H9 (cell line): ENCODE measurements around the gene PPP1R27. TPM values are rescaled to one million over a fixed set of nuclear protein-coding genes. Genes with fewer than 3 reads are reported as not detected.
A peak's percentile ranks its signal among the peaks of the same experiment; 100 is the strongest.

ENCODE experiments used
- DNase-seq: peaks from one replicate; pipeline ENCODE4 v3.0.0-alpha.2; 2017
- H2AFZ ChIP-seq: one replicate; pipeline ENCODE4 v1.6.1; 2013; ENCODE audit warnings: mild to moderate bottlenecking, low read length, control low read depth, moderate library complexity
- H2AK5ac ChIP-seq: 2 replicates; pipeline ENCODE4 v1.6.1; 2013; ENCODE audit warnings: low read length, control low read depth, mixed read lengths; ENCODE audit not compliant: insufficient read length
- H2BK120ac ChIP-seq: one replicate; pipeline ENCODE4 v1.6.1; 2013; ENCODE audit warnings: low read depth, mild to moderate bottlenecking, low read length, control low read depth, inconsistent platforms; ENCODE audit not compliant: poor library complexity, severe bottlenecking
- H2BK12ac ChIP-seq: 2 replicates; pipeline ENCODE4 v1.6.1; 2013; ENCODE audit warnings: low read length, control low read depth, mixed read lengths, low read depth; ENCODE audit not compliant: insufficient read length
- H2BK15ac ChIP-seq: 2 replicates; pipeline ENCODE4 v1.6.1; 2013; ENCODE audit warnings: low read depth, low read length, control low read depth
- H2BK20ac ChIP-seq: one replicate; pipeline ENCODE4 v1.6.1; 2013; ENCODE audit warnings: low read depth, mild to moderate bottlenecking, low read length, control low read depth, inconsistent platforms; ENCODE audit not compliant: poor library complexity, severe bottlenecking
- H2BK5ac ChIP-seq: 2 replicates; pipeline ENCODE4 v1.6.1; 2013; ENCODE audit warnings: low read length, control low read depth, mixed read lengths; ENCODE audit not compliant: insufficient read length
- H3K14ac ChIP-seq: 2 replicates; pipeline ENCODE4 v1.6.1; 2013; ENCODE audit warnings: low read length, control low read depth; ENCODE audit not compliant: insufficient read depth
- H3K18ac ChIP-seq: 2 replicates; pipeline ENCODE4 v1.6.1; 2013; ENCODE audit warnings: low read depth, mild to moderate bottlenecking, mixed read lengths, low read length, control low read depth; ENCODE audit not compliant: insufficient read length
- H3K23ac ChIP-seq: 2 replicates; pipeline ENCODE4 v1.6.1; 2013; ENCODE audit warnings: low read length, control low read depth, mixed read lengths, low read depth; ENCODE audit not compliant: insufficient read length
- H3K23me2 ChIP-seq: 2 replicates; pipeline ENCODE4 v1.6.1; 2013; ENCODE audit warnings: low read depth, mild to moderate bottlenecking, mixed read lengths, low read length, control low read depth; ENCODE audit not compliant: insufficient read length, poor library complexity, severe bottlenecking
- H3K27ac ChIP-seq: 2 replicates; pipeline ENCODE4 v1.5.1; 2013; ENCODE audit warnings: low read length, control low read depth, mixed read lengths, low read depth; ENCODE audit not compliant: insufficient read length
- H3K27me3 ChIP-seq: 2 replicates; pipeline ENCODE4 v1.6.1; 2013; ENCODE audit warnings: low read length, control low read depth, inconsistent platforms; ENCODE audit not compliant: insufficient read depth
- H3K4ac ChIP-seq: 2 replicates; pipeline ENCODE4 v1.6.1; 2013; ENCODE audit warnings: low read depth, mild to moderate bottlenecking, control low read depth, inconsistent platforms, low read length, moderate library complexity
- H3K4me1 ChIP-seq: 2 replicates; pipeline ENCODE4 v1.6.1; 2013; ENCODE audit warnings: low read length, control low read depth, inconsistent platforms; ENCODE audit not compliant: insufficient read depth
- H3K4me2 ChIP-seq: 2 replicates; pipeline ENCODE4 v1.6.1; 2013; ENCODE audit warnings: low read length, control low read depth, mixed read lengths; ENCODE audit not compliant: insufficient read length, insufficient read depth
- H3K56ac ChIP-seq: 2 replicates; pipeline ENCODE4 v1.6.1; 2013; ENCODE audit warnings: low read depth, mild to moderate bottlenecking, mixed read lengths, low read length, control low read depth; ENCODE audit not compliant: insufficient read length
- H3K79me1 ChIP-seq: 2 replicates; pipeline ENCODE4 v1.6.1; 2013; ENCODE audit warnings: low read depth, mild to moderate bottlenecking, moderate library complexity, low read length, control low read depth, inconsistent platforms; ENCODE audit not compliant: insufficient read depth, poor library complexity, severe bottlenecking
- H3K79me2 ChIP-seq: 2 replicates; pipeline ENCODE4 v1.6.1; 2013; ENCODE audit warnings: low read length, control low read depth, inconsistent platforms; ENCODE audit not compliant: insufficient read depth
- H3K9ac ChIP-seq: 2 replicates; pipeline ENCODE4 v1.6.1; 2013; ENCODE audit warnings: low read length, control low read depth, mixed read lengths; ENCODE audit not compliant: insufficient read length; ENCODE audit errors: extremely low read depth
- H3K9me3 ChIP-seq: one replicate; pipeline ENCODE4 v1.6.1; 2013; ENCODE audit warnings: low read depth, low read length, inconsistent platforms; ENCODE audit not compliant: control insufficient read depth
- H3T11ph ChIP-seq: one replicate; pipeline ENCODE4 v1.6.1; 2013; ENCODE audit warnings: mild to moderate bottlenecking, low read length, control low read depth, inconsistent platforms
- H4K20me1 ChIP-seq: one replicate; pipeline ENCODE4 v1.6.1; 2013; ENCODE audit not compliant: control insufficient read depth, insufficient read length, insufficient read depth
- H4K5ac ChIP-seq: 2 replicates; pipeline ENCODE4 v1.6.1; 2013; ENCODE audit warnings: low read depth, mild to moderate bottlenecking, mixed read lengths, low read length, control low read depth; ENCODE audit not compliant: insufficient read length
- H4K8ac ChIP-seq: replicated peaks from 2 replicates; pipeline ENCODE4 v1.6.1; 2013; ENCODE audit warnings: low read length, control low read depth, mixed read lengths, low read depth; ENCODE audit not compliant: insufficient read length
- H4K91ac ChIP-seq: 2 replicates; pipeline ENCODE4 v1.6.1; 2013; ENCODE audit warnings: low read depth, mild to moderate bottlenecking, moderate library complexity, mixed read lengths, low read length, control low read depth; ENCODE audit not compliant: insufficient read length
- H3K27ac Mint-ChIP-seq, 3 experiments: 2 replicates in 2 of 3; 3 replicates in 1 of 3; pipeline ENCODE4 v1.8.0; 2020 to 2021; ENCODE audit warnings: mixed read lengths in 3 of 3, mild to moderate bottlenecking in 1 of 3, moderate library complexity in 1 of 3
- H3K27me3 Mint-ChIP-seq: 2 replicates; pipeline ENCODE4 v1.8.0; 2021; ENCODE audit warnings: low read depth, mild to moderate bottlenecking, moderate library complexity, mixed read lengths
- H3K36me3 Mint-ChIP-seq, 3 experiments: 2 replicates in 2 of 3; 3 replicates in 1 of 3; pipeline ENCODE4 v1.8.0; 2020 to 2021; ENCODE audit warnings: low read depth in 3 of 3, mixed read lengths in 3 of 3; ENCODE audit not compliant: insufficient read depth in 1 of 3
- H3K4me1 Mint-ChIP-seq, 2 experiments: 2 replicates each; pipeline ENCODE4 v1.8.0; 2020; ENCODE audit warnings: mixed read lengths in 2 of 2
- H3K4me3 Mint-ChIP-seq, 2 experiments: 2 replicates in 1 of 2; 3 replicates in 1 of 2; pipeline ENCODE4 v1.8.0; 2020 to 2021; ENCODE audit warnings: mild to moderate bottlenecking in 2 of 2, mixed read lengths in 2 of 2, moderate library complexity in 1 of 2
- H3K9me3 Mint-ChIP-seq, 2 experiments: 2 replicates in 1 of 2; 3 replicates in 1 of 2; pipeline ENCODE4 v1.8.0; 2020; ENCODE audit warnings: mild to moderate bottlenecking in 2 of 2, mixed read lengths in 2 of 2, moderate library complexity in 1 of 2
- WGBS: extraction: QIAGEN DNeasy Blood & Tissue Kit; methylation state at CpG from one replicate; pipeline ENCODE4 v1.1.7; 2013; ENCODE audit warnings: missing lambda C conversion rate, low lambda C conversion rate, mixed read lengths; ENCODE audit not compliant: insufficient read length; ENCODE audit errors: extremely low coverage; 5-methylcytosine and 5-hydroxymethylcytosine counted together
- total RNA-seq: library from RNA; stranded (reverse); gene quantifications from 2 replicates; pipeline ENCODE4 v1.2.1, GENCODE V29; 2021
- TF ChIP-seq, protein P1 (sequence below): fragments of 200-600 bp; sonication (generic); conservative IDR thresholded peaks from 3 replicates; pipeline ENCODE4 v1.8.0; 2021; ENCODE audit warnings: antibody characterized with exemption, mild to moderate bottlenecking

Gene PPP1R27
- total RNA-seq, 1 experiment from 2014 or later = 0.22 TPM

DNA sequence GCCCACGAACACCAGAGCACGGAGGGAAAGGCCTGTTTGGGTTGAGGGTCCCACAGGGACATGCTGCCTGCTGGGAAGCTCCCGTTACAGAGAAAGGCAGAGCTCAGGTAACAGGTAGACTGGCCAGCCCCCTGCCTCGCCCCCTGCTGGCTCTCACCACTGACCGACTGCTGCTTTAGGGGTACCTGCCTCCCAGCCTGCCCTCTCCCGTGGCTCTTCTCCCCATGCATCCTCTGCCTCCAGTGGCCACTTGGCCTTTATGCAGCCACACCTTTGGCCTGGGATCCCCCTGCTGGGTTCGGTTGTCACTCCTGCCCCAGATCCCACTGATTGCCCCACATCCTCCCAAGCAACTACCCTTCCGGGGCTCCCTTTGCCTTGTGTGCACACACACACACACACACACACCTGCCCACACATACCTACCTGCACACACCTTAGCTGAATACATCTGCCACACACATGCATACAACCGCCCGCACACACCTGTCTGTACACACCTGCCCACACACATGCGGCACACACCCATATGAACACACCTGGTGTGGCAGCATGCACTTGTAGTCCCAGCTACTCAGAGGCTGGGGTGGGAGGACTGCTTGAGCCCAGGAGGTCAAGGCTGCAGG, 8.9 kb downstream of the PPP1R27 start:
- Histone ChIP-seq H3K56ac (no peak overlapping the region), H2BK120ac (no peak overlapping the region), H4K91ac (no peak overlapping the region), H2BK20ac (no peak overlapping the region), H3K14ac (no peak overlapping the region), H3K23ac (no peak overlapping the region), H2BK12ac (no peak overlapping the region), H2BK15ac (no peak overlapping the region), H2BK5ac (no peak overlapping the region), H3K4ac (no peak overlapping the region), H4K20me1 (no peaks in the 10 kb centered on the region), H2AK5ac (no peak overlapping the region), H3K79me1 (peaks cover 3% of the 10 kb centered on the region), H3K4me2 (no peak overlapping the region), H3K18ac (no peak overlapping the region), H3T11ph (no peak overlapping the region), H3K4me1 (peaks cover 3% of the 10 kb centered on the region; the same call in 1 of the 2 replicates), H4K8ac (no peak overlapping the region), H3K9ac (no peak overlapping the region), H3K23me2 (no peaks in the 10 kb centered on the region), H3K9me3 (no peaks in the 10 kb centered on the region), H3K27me3 (no peaks in the 10 kb centered on the region), H2AFZ (no peak overlapping the region), H3K79me2 (peaks cover 2% of the 10 kb centered on the region; the same call in 1 of the 2 replicates), H3K27ac (no peak overlapping the region), H4K5ac (no peak overlapping the region)
- no peaks in the 10 kb centered on the region for H3K9me3 Mint-ChIP-seq
- H3K4me1 Mint-ChIP-seq = peaks cover 13 to 16% of the 10 kb centered on the region in 2 experiments
- peak overlapping the region; percentile 2 to 74 (median 29); a peak in 3 of 7 replicates for H3K27ac Mint-ChIP-seq
- peaks cover 0 to 5% (median 4%) of the 10 kb centered on the region in 3 experiments; a peak in 4 of 7 replicates for H3K36me3 Mint-ChIP-seq
- H3K27me3 Mint-ChIP-seq = no peaks in the 10 kb centered on the region; the same call in 1 of the 2 replicates
- WGBS = no CpG with 5 or more reads among the region's 11 CpGs
- TF ChIP-seq, protein P1, sequence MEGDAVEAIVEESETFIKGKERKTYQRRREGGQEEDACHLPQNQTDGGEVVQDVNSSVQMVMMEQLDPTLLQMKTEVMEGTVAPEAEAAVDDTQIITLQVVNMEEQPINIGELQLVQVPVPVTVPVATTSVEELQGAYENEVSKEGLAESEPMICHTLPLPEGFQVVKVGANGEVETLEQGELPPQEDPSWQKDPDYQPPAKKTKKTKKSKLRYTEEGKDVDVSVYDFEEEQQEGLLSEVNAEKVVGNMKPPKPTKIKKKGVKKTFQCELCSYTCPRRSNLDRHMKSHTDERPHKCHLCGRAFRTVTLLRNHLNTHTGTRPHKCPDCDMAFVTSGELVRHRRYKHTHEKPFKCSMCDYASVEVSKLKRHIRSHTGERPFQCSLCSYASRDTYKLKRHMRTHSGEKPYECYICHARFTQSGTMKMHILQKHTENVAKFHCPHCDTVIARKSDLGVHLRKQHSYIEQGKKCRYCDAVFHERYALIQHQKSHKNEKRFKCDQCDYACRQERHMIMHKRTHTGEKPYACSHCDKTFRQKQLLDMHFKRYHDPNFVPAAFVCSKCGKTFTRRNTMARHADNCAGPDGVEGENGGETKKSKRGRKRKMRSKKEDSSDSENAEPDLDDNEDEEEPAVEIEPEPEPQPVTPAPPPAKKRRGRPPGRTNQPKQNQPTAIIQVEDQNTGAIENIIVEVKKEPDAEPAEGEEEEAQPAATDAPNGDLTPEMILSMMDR = peak; percentile 44; the same call in 2 of the 3 replicates
- peak overlapping the region in 1 of 2 experiments; percentile 28; a peak in 2 of 5 replicates for H3K4me3 Mint-ChIP-seq
- DNase-seq = peak; percentile 67
